Panc1 (cell line): ENCODE data around the gene ROR1. TPM values are rescaled to one million over a fixed set of nuclear protein-coding genes. Genes with fewer than 3 reads are reported as not detected.

Source experiments
- ATAC-seq: fragments of 200-7000 bp; cut with Tn5 transposase; 2 replicates; pipeline ENCODE4 v1.9.1; 2020; ENCODE audit warnings: mild to moderate bottlenecking, moderate library complexity
- BruUV-seq: library from RNA; stranded (reverse); fragments of 400-500 nt; replicated peaks from 2 replicates; lab custom pipeline; 2021; lab: Mats Ljungman, UMichigan
- CTCF ChIA-PET: fragments of 300-600 bp; sonication (Branson Sonifier 250); formaldehyde crosslinking; loops from one replicate; lab custom pipeline; 2022; ENCODE audit warnings: antibody characterized with exemption; lab: Charles Lee
- POLR2A ChIA-PET: fragments of 300-600 bp; sonication (Branson Sonifier 250); formaldehyde crosslinking; loops from one replicate; lab custom pipeline; 2022; ENCODE audit warnings: antibody characterized with exemption; lab: Charles Lee
- DNase-seq: peaks from one replicate; pipeline ENCODE4 v3.0.0-alpha.2; 2010; ENCODE audit warnings: low read depth, low spot score
- H3K27ac ChIP-seq: 2 replicates; pipeline ENCODE4 v1.5.1; 2011; ENCODE audit warnings: mild to moderate bottlenecking, low read length, inconsistent platforms
- H3K27me3 ChIP-seq: fragments of 200-500 bp; sonication (Bioruptor generic); 2 replicates; pipeline ENCODE4 v1.6.0; 2014; ENCODE audit warnings: low read length, inconsistent platforms; ENCODE audit not compliant: control insufficient read depth, insufficient read depth
- H3K36me3 ChIP-seq: fragments of 200-500 bp; sonication (Bioruptor generic); 2 replicates; pipeline ENCODE4 v1.5.1; 2014; ENCODE audit warnings: inconsistent platforms, mild to moderate bottlenecking, low read length, moderate library complexity; ENCODE audit not compliant: control insufficient read depth, insufficient read depth
- H3K4me1 ChIP-seq: 2 replicates; pipeline ENCODE4 v1.5.1; 2011; ENCODE audit warnings: inconsistent platforms, mild to moderate bottlenecking, low read length, moderate library complexity; ENCODE audit not compliant: control insufficient read depth, insufficient read depth
- H3K4me3 ChIP-seq, 2 experiments: 2 replicates each; pipeline ENCODE4 v1.5.1; 2011 to 2012; ENCODE audit warnings: low read depth in 2 of 2, low read length in 2 of 2, mild to moderate bottlenecking in 2 of 2, inconsistent platforms in 1 of 2, moderate library complexity in 1 of 2
- H3K9me3 ChIP-seq: fragments of 200-500 bp; sonication (Bioruptor generic); 2 replicates; pipeline ENCODE4 v1.5.1; 2014; ENCODE audit warnings: low read depth, mild to moderate bottlenecking, inconsistent platforms, low read length, moderate library complexity; ENCODE audit not compliant: control insufficient read depth, insufficient read depth
- POLR2AphosphoS5 ChIP-seq: IDR thresholded peaks from 2 replicates; pipeline ENCODE4 v1.6.1; 2012; ENCODE audit warnings: mild to moderate bottlenecking, low read depth, low read length, moderate library complexity
- REST ChIP-seq, 2 experiments: IDR thresholded peaks; 2 replicates each; pipeline ENCODE4 v1.6.1; 2011 to 2012; ENCODE audit warnings: low read depth in 2 of 2, control low read depth in 1 of 2, low read length in 1 of 2, mild to moderate bottlenecking in 1 of 2, moderate library complexity in 1 of 2; ENCODE audit not compliant: insufficient read depth in 1 of 2
- SIN3A ChIP-seq: IDR thresholded peaks from 2 replicates; pipeline ENCODE4 v1.6.1; 2012; ENCODE audit warnings: low read depth, mild to moderate bottlenecking, low read length, moderate library complexity, borderline replicate concordance; ENCODE audit not compliant: insufficient read depth
- TCF7L2 ChIP-seq: IDR thresholded peaks from 2 replicates; pipeline ENCODE4 v1.6.1; 2011; ENCODE audit warnings: mild to moderate bottlenecking, low read depth, low read length, inconsistent platforms
- in situ Hi-C: cut with HindIII; loops from 2 replicates; pipeline ENCODE4 v1.10.0; 2016; ENCODE audit warnings: low sequenced_read_pairs, low pct_unique_long_range_greater_than_20kb
- intact Hi-C: fragments of 100-400 bp; cut with micrococcal nuclease; formaldehyde crosslinking; loops from one replicate; pipeline ENCODE4 v1.10.0; 2022; ENCODE audit not compliant: unreplicated experiment
- total RNA-seq: library from RNA; stranded (reverse); gene quantifications from one replicate; pipeline ENCODE4 v1.2.1, GENCODE V29; 2021; ENCODE audit not compliant: unreplicated experiment
- TF ChIP-seq, protein P1 (sequence below): fragments of 450-650 bp; IDR thresholded peaks from 2 replicates; pipeline ENCODE4 v1.5.1; 2017; ENCODE audit warnings: mild to moderate bottlenecking

Gene ROR1
- total RNA-seq, 1 experiment from 2014 or later = 19.3 TPM

GRCh38 chr1:64030411-64030810, 256.6 kb downstream of the ROR1 start:
- H3K36me3 ChIP-seq = no peaks in the 10 kb centered on the region
- H3K9me3 ChIP-seq = no peaks in the 10 kb centered on the region
- no peak overlapping the region for H3K4me3 ChIP-seq
- ChIA-PET POLR2A (no interaction called here), CTCF (no interaction called here)
- in situ Hi-C loops (no loop called here), intact Hi-C loops (no loop called here)
- ATAC-seq (no peak), DNase-seq (no peak)
- no peaks in the 10 kb centered on the region for H3K27me3 ChIP-seq
- no peak overlapping the region for H3K27ac ChIP-seq
- BruUV-seq = no TSS peak
- TF ChIP-seq TCF7L2 (no peak), REST (IDR thresholded peaks at IDR 0.05; ENCODE audit: insufficient read depth in 1 of 2, low read depth in 2 of 2, low read length in 1 of 2) (no peak), SIN3A (no peak), POLR2AphosphoS5 (no peak)
- TF ChIP-seq, protein P1, sequence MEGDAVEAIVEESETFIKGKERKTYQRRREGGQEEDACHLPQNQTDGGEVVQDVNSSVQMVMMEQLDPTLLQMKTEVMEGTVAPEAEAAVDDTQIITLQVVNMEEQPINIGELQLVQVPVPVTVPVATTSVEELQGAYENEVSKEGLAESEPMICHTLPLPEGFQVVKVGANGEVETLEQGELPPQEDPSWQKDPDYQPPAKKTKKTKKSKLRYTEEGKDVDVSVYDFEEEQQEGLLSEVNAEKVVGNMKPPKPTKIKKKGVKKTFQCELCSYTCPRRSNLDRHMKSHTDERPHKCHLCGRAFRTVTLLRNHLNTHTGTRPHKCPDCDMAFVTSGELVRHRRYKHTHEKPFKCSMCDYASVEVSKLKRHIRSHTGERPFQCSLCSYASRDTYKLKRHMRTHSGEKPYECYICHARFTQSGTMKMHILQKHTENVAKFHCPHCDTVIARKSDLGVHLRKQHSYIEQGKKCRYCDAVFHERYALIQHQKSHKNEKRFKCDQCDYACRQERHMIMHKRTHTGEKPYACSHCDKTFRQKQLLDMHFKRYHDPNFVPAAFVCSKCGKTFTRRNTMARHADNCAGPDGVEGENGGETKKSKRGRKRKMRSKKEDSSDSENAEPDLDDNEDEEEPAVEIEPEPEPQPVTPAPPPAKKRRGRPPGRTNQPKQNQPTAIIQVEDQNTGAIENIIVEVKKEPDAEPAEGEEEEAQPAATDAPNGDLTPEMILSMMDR = no peak
- H3K4me1 ChIP-seq = no peaks in the 10 kb centered on the region

DNA sequence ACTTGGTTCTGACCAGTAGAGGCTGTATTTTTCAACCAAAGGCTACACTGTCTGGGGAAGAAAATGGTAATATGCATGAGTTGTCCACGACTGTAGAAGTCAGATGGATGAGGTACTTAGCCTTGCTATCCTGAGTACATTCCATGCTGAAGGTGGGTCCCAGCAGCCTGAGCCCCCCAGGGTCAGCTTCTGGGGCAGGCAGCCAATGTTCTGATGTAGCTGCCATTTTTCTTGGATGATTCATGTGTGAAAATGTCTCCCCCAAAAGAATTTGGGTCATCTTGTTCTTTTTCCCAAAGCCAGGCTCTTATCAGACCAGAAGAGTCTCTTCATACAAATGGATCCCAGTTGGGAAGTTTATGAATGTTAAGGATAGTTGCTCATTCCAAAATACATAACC, 257.4 kb downstream of the ROR1 start:
- DNase-seq (no peak), ATAC-seq (no peak)
- Histone ChIP-seq H3K4me3 (no peak overlapping the region), H3K36me3 (no peaks in the 10 kb centered on the region), H3K27me3 (no peaks in the 10 kb centered on the region), H3K9me3 (no peaks in the 10 kb centered on the region), H3K27ac (no peak overlapping the region), H3K4me1 (no peaks in the 10 kb centered on the region)
- intact Hi-C loops = no loop called here
- BruUV-seq = no TSS peak
- no peak for TF ChIP-seq SIN3A
- no peak for TF ChIP-seq TCF7L2
- no peak for TF ChIP-seq POLR2AphosphoS5
- TF ChIP-seq, protein P1 = no peak
- POLR2A ChIA-PET = no interaction called here
- in situ Hi-C loops = no loop called here
- CTCF ChIA-PET = no interaction called here
